Panc1 (cell line): ENCODE data around the gene KRT16. TPM values are rescaled to one million over a fixed set of nuclear protein-coding genes. Genes with fewer than 3 reads are reported as not detected.
"Not testable (repeated sequence)": the region's sequence is repeated elsewhere in the genome, so short reads cannot be mapped to it uniquely, and the experiment has no call there.

Experiments used
- ATAC-seq: fragments of 200-7000 bp; cut with Tn5 transposase; 2 replicates; pipeline ENCODE4 v1.9.1; 2020; ENCODE audit warnings: mild to moderate bottlenecking, moderate library complexity
- BruUV-seq: library from RNA; stranded (reverse); fragments of 400-500 nt; replicated peaks from 2 replicates; lab custom pipeline; 2021; lab: Mats Ljungman, UMichigan
- CTCF ChIA-PET: fragments of 300-600 bp; sonication (Branson Sonifier 250); formaldehyde crosslinking; loops from one replicate; lab custom pipeline; 2022; ENCODE audit warnings: antibody characterized with exemption; lab: Charles Lee
- POLR2A ChIA-PET: fragments of 300-600 bp; sonication (Branson Sonifier 250); formaldehyde crosslinking; loops from one replicate; lab custom pipeline; 2022; ENCODE audit warnings: antibody characterized with exemption; lab: Charles Lee
- DNase-seq: peaks from one replicate; pipeline ENCODE4 v3.0.0-alpha.2; 2010; ENCODE audit warnings: low read depth, low spot score
- H3K27ac ChIP-seq: 2 replicates; pipeline ENCODE4 v1.5.1; 2011; ENCODE audit warnings: mild to moderate bottlenecking, low read length, inconsistent platforms
- H3K27me3 ChIP-seq: fragments of 200-500 bp; sonication (Bioruptor generic); 2 replicates; pipeline ENCODE4 v1.6.0; 2014; ENCODE audit warnings: low read length, inconsistent platforms; ENCODE audit not compliant: control insufficient read depth, insufficient read depth
- H3K36me3 ChIP-seq: fragments of 200-500 bp; sonication (Bioruptor generic); 2 replicates; pipeline ENCODE4 v1.5.1; 2014; ENCODE audit warnings: inconsistent platforms, mild to moderate bottlenecking, low read length, moderate library complexity; ENCODE audit not compliant: control insufficient read depth, insufficient read depth
- H3K4me1 ChIP-seq: 2 replicates; pipeline ENCODE4 v1.5.1; 2011; ENCODE audit warnings: inconsistent platforms, mild to moderate bottlenecking, low read length, moderate library complexity; ENCODE audit not compliant: control insufficient read depth, insufficient read depth
- H3K4me3 ChIP-seq, 2 experiments: 2 replicates each; pipeline ENCODE4 v1.5.1; 2011 to 2012; ENCODE audit warnings: low read depth in 2 of 2, low read length in 2 of 2, mild to moderate bottlenecking in 2 of 2, inconsistent platforms in 1 of 2, moderate library complexity in 1 of 2
- H3K9me3 ChIP-seq: fragments of 200-500 bp; sonication (Bioruptor generic); 2 replicates; pipeline ENCODE4 v1.5.1; 2014; ENCODE audit warnings: low read depth, mild to moderate bottlenecking, inconsistent platforms, low read length, moderate library complexity; ENCODE audit not compliant: control insufficient read depth, insufficient read depth
- CTCF ChIP-seq: fragments of 450-650 bp; IDR thresholded peaks from 2 replicates; pipeline ENCODE4 v1.5.1; 2017; ENCODE audit warnings: mild to moderate bottlenecking
- POLR2AphosphoS5 ChIP-seq: IDR thresholded peaks from 2 replicates; pipeline ENCODE4 v1.6.1; 2012; ENCODE audit warnings: mild to moderate bottlenecking, low read depth, low read length, moderate library complexity
- REST ChIP-seq, 2 experiments: IDR thresholded peaks; 2 replicates each; pipeline ENCODE4 v1.6.1; 2011 to 2012; ENCODE audit warnings: low read depth in 2 of 2, control low read depth in 1 of 2, low read length in 1 of 2, mild to moderate bottlenecking in 1 of 2, moderate library complexity in 1 of 2; ENCODE audit not compliant: insufficient read depth in 1 of 2
- SIN3A ChIP-seq: IDR thresholded peaks from 2 replicates; pipeline ENCODE4 v1.6.1; 2012; ENCODE audit warnings: low read depth, mild to moderate bottlenecking, low read length, moderate library complexity, borderline replicate concordance; ENCODE audit not compliant: insufficient read depth
- TCF7L2 ChIP-seq: IDR thresholded peaks from 2 replicates; pipeline ENCODE4 v1.6.1; 2011; ENCODE audit warnings: mild to moderate bottlenecking, low read depth, low read length, inconsistent platforms
- in situ Hi-C: cut with HindIII; loops from 2 replicates; pipeline ENCODE4 v1.10.0; 2016; ENCODE audit warnings: low sequenced_read_pairs, low pct_unique_long_range_greater_than_20kb
- intact Hi-C: fragments of 100-400 bp; cut with micrococcal nuclease; formaldehyde crosslinking; loops from one replicate; pipeline ENCODE4 v1.10.0; 2022; ENCODE audit not compliant: unreplicated experiment
- total RNA-seq: library from RNA; stranded (reverse); gene quantifications from one replicate; pipeline ENCODE4 v1.2.1, GENCODE V29; 2021; ENCODE audit not compliant: unreplicated experiment

The KRT16 gene
- total RNA-seq, 1 experiment from 2014 or later: 1.6 TPM

GRCh38 chr17:41629316-41629715, 16.7 kb upstream of the KRT16 start:
- Histone ChIP-seq H3K4me3 (no peak overlapping the region), H3K9me3 (no peaks in the 10 kb centered on the region), H3K27ac (no peak overlapping the region), H3K36me3 (no peaks in the 10 kb centered on the region), H3K4me1 (peaks cover 7% of the 10 kb centered on the region), H3K27me3 (no peaks in the 10 kb centered on the region)
- ChIA-PET CTCF (interaction anchor here (1.2 kb wide), 1 partner anchor 20 kb away, joined by 3 read pairs; no protein-coding TSS in a partner anchor), POLR2A (no interaction called here)
- DNase-seq (no peak), ATAC-seq (no peak)
- no TSS peak for BruUV-seq
- in situ Hi-C loops: loop anchor here (25.0 kb wide), 1 partner anchor 92 kb away; the partner anchor contains the start of gene KRT19
- intact Hi-C loops: no loop called here
- TF ChIP-seq TCF7L2 (no peak), POLR2AphosphoS5 (no peak), SIN3A (no peak), CTCF (no peak), REST (IDR thresholded peaks at IDR 0.05; ENCODE audit: insufficient read depth in 1 of 2, low read depth in 2 of 2, low read length in 1 of 2) (no peak)

- POLR2A ChIA-PET, H3K27me3 ChIP-seq, H3K27ac ChIP-seq, H3K4me1 ChIP-seq, H3K9me3 ChIP-seq, intact Hi-C loops, DNase-seq, ATAC-seq, H3K36me3 ChIP-seq, BruUV-seq, H3K4me3 ChIP-seq: not testable (repeated sequence)
- in situ Hi-C loops: loop anchor here (25.0 kb wide), 1 partner anchor 91 kb away; the partner anchor contains the start of gene KRT19
- CTCF ChIA-PET: interaction anchor here (1.2 kb wide), 1 partner anchor 20 kb away, joined by 3 read pairs; no protein-coding TSS in a partner anchor
Measured at GRCh38 chr17:41628621-41629255, 16.2 kb upstream of the KRT16 start.

- POLR2A ChIA-PET, BruUV-seq, H3K36me3 ChIP-seq, H3K27ac ChIP-seq, H3K4me1 ChIP-seq, ATAC-seq, DNase-seq, H3K9me3 ChIP-seq, H3K27me3 ChIP-seq, intact Hi-C loops, H3K4me3 ChIP-seq: not testable (repeated sequence)
- in situ Hi-C loops: loop anchor here (25.0 kb wide), 1 partner anchor 91 kb away; the partner anchor contains the start of gene KRT19
- CTCF ChIA-PET: interaction anchor here (1.2 kb wide), 1 partner anchor 21 kb away, joined by 3 read pairs; no protein-coding TSS in a partner anchor
Measured at GRCh38 chr17:41628073-41628370, 15.5 kb upstream of the KRT16 start.
